Measurements from ENCODE around the gene PET100. TPM values are rescaled to one million over a fixed set of nuclear protein-coding genes. Genes with fewer than 3 reads are reported as not detected.
A peak's percentile ranks its signal among the peaks of the same experiment; 100 is the strongest.

Gene PET100
- polyA plus RNA-seq, 2 of the 4 experiments (the other 2 are of a cell fraction) = 48.6 to 99.3 TPM

GRCh38 chr19:7669641-7670040 is 40.0 kb downstream of the PET100 start:
- ChIA-PET CTCF (interaction anchor here (0.9 to 5.7 kb wide), 6 partner anchors 11 to 131 kb away, joined by 3 to 34 read pairs (median 3); partner anchors contain the start of gene TRAPPC5), POLR2A (no interaction called here)
- Histone ChIP-seq H3K4me2 (peak overlapping the region; percentile 63; the same call in 2 of the 3 replicates), H3K4me3 (no peak overlapping the region), H3K9me3 (peaks cover 5% of the 10 kb centered on the region; the same call in 1 of the 3 replicates), H3K4me1 (no peaks in the 10 kb centered on the region), H3K27ac (no peak overlapping the region)
- no peak for FAIRE-seq
- DNase-seq (ENCODE audit: low read depth in 1 of 2, low spot score in 1 of 2) = no peak
- no peak for ATAC-seq
- TF ChIP-seq ESRRA (IDR thresholded peaks at IDR 0.05; ENCODE audit: borderline replicate concordance, low read length) = no peak
- TF ChIP-seq CEBPB (IDR thresholded peaks at IDR 0.05) = no peak
- no peak for TF ChIP-seq NPAS2 (CRISPR knock-in tag; IDR thresholded peaks at IDR 0.05; ENCODE audit: borderline replicate concordance)
- no peak for TF ChIP-seq PHF8 (IDR thresholded peaks at IDR 0.05; ENCODE audit: borderline replicate concordance, low read depth)
- 58% methylated on average over 2 of the region's 9 CpGs for WGBS (ENCODE audit: missing lambda C conversion rate)

GRCh38 chr19:7670150-7670783 is 40.7 kb downstream of the PET100 start:
- peak overlapping the region; percentile 27; the same call in 2 of the 3 replicates for H3K4me3 ChIP-seq
- TF ChIP-seq EHF (CRISPR knock-in tag; IDR thresholded peaks at IDR 0.05) (no peak), FOXS1 (CRISPR knock-in tag; IDR thresholded peaks at IDR 0.05) (no peak), BCL3 (IDR thresholded peaks at IDR 0.05) (no peak), RNF2 (IDR thresholded peaks at IDR 0.05; ENCODE audit: borderline replicate concordance, low read depth) (no peak), USF2 (IDR thresholded peaks at IDR 0.05) (no peak), ZSCAN20 (CRISPR knock-in tag; IDR thresholded peaks at IDR 0.05) (no peak), ZNF302 (CRISPR knock-in tag; IDR thresholded peaks at IDR 0.05) (no peak), RCOR1 (IDR thresholded peaks at IDR 0.05; ENCODE audit: low read depth, low read length) (no peak), CTCF (IDR thresholded peaks at IDR 0.05) (no peak), HOXB5 (CRISPR knock-in tag; IDR thresholded peaks at IDR 0.05) (no peak), SREBF2 (IDR thresholded peaks at IDR 0.05) (no peak), FOSL2 (IDR thresholded peaks at IDR 0.05) (no peak), FOSL2 (CRISPR knock-in tag; IDR thresholded peaks at IDR 0.05) (no peak), EHMT2 (IDR thresholded peaks at IDR 0.05; ENCODE audit: low read depth) (no peak)
- WGBS (ENCODE audit: missing lambda C conversion rate) = 16% methylated on average over 20 of the region's 43 CpGs
- DNase-seq (ENCODE audit: low read depth in 1 of 2, low spot score in 1 of 2) = no peak
- POLR2A ChIA-PET = no interaction called here
- peak; percentile 10 to 32; a peak in 2 of 6 replicates for ATAC-seq
- no peaks in the 10 kb centered on the region for H3K4me1 ChIP-seq
- H3K27ac ChIP-seq = no peak overlapping the region
- H3K4me2 ChIP-seq = peak overlapping the region; percentile 63
- peaks cover 5% of the 10 kb centered on the region; the same call in 1 of the 3 replicates for H3K9me3 ChIP-seq
- CTCF ChIA-PET = interaction anchor here (1.1 to 5.7 kb wide), 4 partner anchors 10 to 130 kb away, joined by 3 to 34 read pairs (median 4); partner anchors contain the start of gene TRAPPC5
- no peak for FAIRE-seq

GRCh38 chr19:7670790-7671189 is 41.2 kb downstream of the PET100 start:
- no peak overlapping the region for H3K27ac ChIP-seq
- no peaks in the 10 kb centered on the region for H3K4me1 ChIP-seq
- ChIA-PET POLR2A (no interaction called here), CTCF (interaction anchor here (5.7 kb wide), 1 partner anchor 10 kb away, joined by 34 read pairs; the partner anchor contains the start of gene TRAPPC5)
- no peak overlapping the region; the same call in 2 of the 3 replicates for H3K4me3 ChIP-seq
- peak overlapping the region; percentile 63 for H3K4me2 ChIP-seq
- TF ChIP-seq CBX8 (IDR thresholded peaks at IDR 0.05) (no peak), HES2 (IDR thresholded peaks at IDR 0.05) (no peak)
- WGBS (ENCODE audit: missing lambda C conversion rate) = 29% methylated on average over 6 of the region's 9 CpGs
- no peak for FAIRE-seq
- no peak for DNase-seq (ENCODE audit: low read depth in 1 of 2, low spot score in 1 of 2)
- no peak for ATAC-seq
- peaks cover 5% of the 10 kb centered on the region; the same call in 1 of the 3 replicates for H3K9me3 ChIP-seq

Measured in A549 (cell line).